Neuronal stem cell (in vitro differentiated cells): ENCODE data around the gene PDGFD.

Experiments used
- DNase-seq: peaks from one replicate; pipeline ENCODE4 v3.0.0-alpha.2; 2013; ENCODE audit warnings: low spot score
- H2AFZ ChIP-seq: one replicate; pipeline ENCODE4 v1.6.1; 2013; ENCODE audit warnings: mild to moderate bottlenecking, low read length, inconsistent platforms
- H2AK5ac ChIP-seq: 2 replicates; pipeline ENCODE4 v1.6.1; 2013; ENCODE audit warnings: low read depth, mild to moderate bottlenecking, inconsistent platforms, low read length, moderate library complexity, mixed read lengths
- H2BK120ac ChIP-seq: 2 replicates; pipeline ENCODE4 v1.6.1; 2013; ENCODE audit warnings: low read depth, mild to moderate bottlenecking, inconsistent platforms, low read length, moderate library complexity, mixed read lengths
- H2BK12ac ChIP-seq: one replicate; pipeline ENCODE4 v1.6.1; 2013; ENCODE audit warnings: low read length, inconsistent platforms
- H2BK15ac ChIP-seq: 2 replicates; pipeline ENCODE4 v1.6.1; 2013; ENCODE audit warnings: mild to moderate bottlenecking, low read length, inconsistent platforms, mixed read lengths
- H2BK5ac ChIP-seq: one replicate; pipeline ENCODE4 v1.6.1; 2013; ENCODE audit warnings: inconsistent platforms, mild to moderate bottlenecking, low read length, moderate library complexity
- H3K14ac ChIP-seq: one replicate; pipeline ENCODE4 v1.6.1; 2013; ENCODE audit warnings: low read length, inconsistent platforms
- H3K18ac ChIP-seq: 2 replicates; pipeline ENCODE4 v1.6.1; 2013; ENCODE audit warnings: low read length, inconsistent platforms
- H3K23ac ChIP-seq: 2 replicates; pipeline ENCODE4 v1.6.1; 2013; ENCODE audit warnings: low read depth, mild to moderate bottlenecking, mixed read lengths, low read length, inconsistent platforms; ENCODE audit not compliant: poor library complexity
- H3K27ac ChIP-seq: replicated peaks from 3 replicates; pipeline ENCODE4 v1.5.1; 2013; ENCODE audit warnings: low read length, inconsistent platforms
- H3K27me3 ChIP-seq, 3 experiments: 2 replicates each; pipeline ENCODE4 v1.6.1; 2013; ENCODE audit warnings: low read length in 3 of 3, mild to moderate bottlenecking in 2 of 3, inconsistent platforms in 1 of 3, low read depth in 1 of 3, mixed read lengths in 1 of 3, moderate library complexity in 1 of 3; ENCODE audit not compliant: control insufficient read depth in 3 of 3, insufficient read depth in 3 of 3
- H3K36me3 ChIP-seq, 2 donors: replicated peaks in 1 of 2; 2 replicates each; pipeline ENCODE4 v1.6.1; 2013; ENCODE audit warnings: low read length in 2 of 2; ENCODE audit not compliant: control insufficient read depth in 2 of 2, insufficient read depth in 2 of 2
- H3K4ac ChIP-seq: 2 replicates; pipeline ENCODE4 v1.6.1; 2013; ENCODE audit warnings: inconsistent platforms, mild to moderate bottlenecking, low read length, moderate library complexity
- H3K4me1 ChIP-seq, 2 donors: 1 replicate in 1 of 2; 2 replicates in 1 of 2; pipeline ENCODE4 v1.6.1; 2013; ENCODE audit warnings: low read length in 2 of 2, low read depth in 1 of 2; ENCODE audit not compliant: control insufficient read depth in 2 of 2, insufficient read depth in 1 of 2
- H3K4me2 ChIP-seq: one replicate; pipeline ENCODE4 v1.6.1; 2013; ENCODE audit warnings: mild to moderate bottlenecking, low read length, inconsistent platforms; ENCODE audit not compliant: insufficient read depth, poor library complexity, severe bottlenecking
- H3K4me3 ChIP-seq, 2 donors: 2 replicates each; pipeline ENCODE4 v1.5.1; 2013; ENCODE audit warnings: low read length in 2 of 2, mild to moderate bottlenecking in 2 of 2, inconsistent platforms in 1 of 2, moderate library complexity in 1 of 2
- H3K79me1 ChIP-seq: one replicate; pipeline ENCODE4 v1.6.1; 2013; ENCODE audit warnings: low read depth, mild to moderate bottlenecking, inconsistent platforms, low read length, moderate library complexity
- H3K9ac ChIP-seq: one replicate; pipeline ENCODE4 v1.6.1; 2013; ENCODE audit warnings: mild to moderate bottlenecking, low read depth, low read length, inconsistent platforms; ENCODE audit not compliant: poor library complexity
- H3K9me3 ChIP-seq, 2 donors: replicated peaks in 1 of 2; 2 replicates each; pipeline versions ENCODE3 to v1.6.1; 2013; ENCODE audit warnings: low read length in 2 of 2, mild to moderate bottlenecking in 2 of 2, inconsistent platforms in 1 of 2, low read depth in 1 of 2, mixed read lengths in 1 of 2, moderate library complexity in 1 of 2; ENCODE audit not compliant: control insufficient read depth in 2 of 2, insufficient read depth in 1 of 2
- H4K8ac ChIP-seq: one replicate; pipeline ENCODE4 v1.6.1; 2013; ENCODE audit warnings: low read depth, mild to moderate bottlenecking, inconsistent platforms, low read length, moderate library complexity
- H4K91ac ChIP-seq: one replicate; pipeline ENCODE4 v1.6.1; 2013; ENCODE audit warnings: low read length, low read depth, mild to moderate bottlenecking, inconsistent platforms; ENCODE audit not compliant: poor library complexity
- WGBS, 2 donors: extraction: QIAGEN DNeasy Blood & Tissue Kit; methylation state at CpG; one replicate each; pipeline ENCODE4 v1.1.7; 2013; ENCODE audit warnings: missing lambda C conversion rate in 2 of 2, mixed read lengths in 1 of 2; ENCODE audit not compliant: insufficient read length in 2 of 2, insufficient replicate concordance in 1 of 2; ENCODE audit errors: extremely low coverage in 2 of 2; 5-methylcytosine and 5-hydroxymethylcytosine counted together

PDGFD gene

GRCh38 chr11:104055596-104055995, 108.4 kb downstream of the PDGFD start:
- no peak overlapping the region for H2BK5ac ChIP-seq
- no peak overlapping the region for H2BK120ac ChIP-seq

GRCh38 chr11:104054911-104055529, 108.9 kb downstream of the PDGFD start:
- Histone ChIP-seq H3K4me3 (no peak overlapping the region), H2BK120ac (no peak overlapping the region), H4K91ac (no peak overlapping the region), H3K23ac (no peak overlapping the region), H2BK5ac (no peak overlapping the region), H3K9ac (no peak overlapping the region), H3K4me2 (no peak overlapping the region), H3K9me3 (no peaks in the 10 kb centered on the region), H3K14ac (no peak overlapping the region), H3K27me3 (no peaks in the 10 kb centered on the region), H3K4me1 (no peaks in the 10 kb centered on the region), H3K36me3 (no peaks in the 10 kb centered on the region), H3K18ac (no peak overlapping the region), H2BK12ac (no peak overlapping the region), H4K8ac (no peak overlapping the region), H3K79me1 (no peaks in the 10 kb centered on the region), H3K4ac (no peak overlapping the region), H3K27ac (no peak overlapping the region), H2AFZ (no peak overlapping the region), H2AK5ac (no peak overlapping the region), H2BK15ac (no peak overlapping the region)
- no CpG with 5 or more reads among the region's 4 CpGs for WGBS, 2 donors
- no peak for DNase-seq

More at GRCh38 chr11:104055596-104055995, 108.4 kb downstream of the PDGFD start:
- Histone ChIP-seq H3K18ac (no peak overlapping the region), H3K4me3 (no peak overlapping the region), H3K36me3 (no peaks in the 10 kb centered on the region), H3K23ac (no peak overlapping the region), H2BK15ac (no peak overlapping the region), H2AK5ac (no peak overlapping the region), H3K14ac (no peak overlapping the region), H4K91ac (no peak overlapping the region), H3K9ac (no peak overlapping the region), H2BK12ac (no peak overlapping the region), H3K4me1 (peaks cover 0 to 1% of the 10 kb centered on the region in 2 donors), H3K9me3 (no peaks in the 10 kb centered on the region), H4K8ac (no peak overlapping the region), H3K27me3 (no peaks in the 10 kb centered on the region), H3K27ac (no peak overlapping the region), H2AFZ (no peak overlapping the region), H3K79me1 (no peaks in the 10 kb centered on the region), H3K4ac (no peak overlapping the region), H3K4me2 (no peak overlapping the region)
- DNase-seq, result no peak
- WGBS, 2 donors, result no CpG with 5 or more reads among the region's 1 CpG

GRCh38 chr11:104053743-104054478, 110.0 kb downstream of the PDGFD start:
- Histone ChIP-seq H3K23ac (no peak overlapping the region), H2AK5ac (no peak overlapping the region), H3K27ac (no peak overlapping the region), H3K27me3 (no peaks in the 10 kb centered on the region), H3K4me3 (no peak overlapping the region), H3K4ac (no peak overlapping the region), H3K9ac (no peak overlapping the region), H2AFZ (no peak overlapping the region), H2BK12ac (no peak overlapping the region), H2BK15ac (no peak overlapping the region), H4K8ac (no peak overlapping the region), H3K18ac (no peak overlapping the region), H2BK120ac (no peak overlapping the region), H3K9me3 (no peaks in the 10 kb centered on the region), H3K36me3 (no peaks in the 10 kb centered on the region), H4K91ac (no peak overlapping the region), H3K4me2 (no peak overlapping the region), H2BK5ac (no peak overlapping the region), H3K79me1 (no peaks in the 10 kb centered on the region), H3K4me1 (no peaks in the 10 kb centered on the region), H3K14ac (no peak overlapping the region)
- DNase-seq, result no peak
- no CpG with 5 or more reads among the region's 5 CpGs for WGBS, 2 donors

- Histone ChIP-seq H3K27ac (no peak overlapping the region), H3K36me3 (no peaks in the 10 kb centered on the region), H3K9ac (no peak overlapping the region), H2BK15ac (no peak overlapping the region), H3K27me3 (no peaks in the 10 kb centered on the region), H2AFZ (no peak overlapping the region), H3K9me3 (no peaks in the 10 kb centered on the region), H4K91ac (no peak overlapping the region), H3K4me1 (no peaks in the 10 kb centered on the region), H3K4me2 (no peak overlapping the region), H2BK120ac (no peak overlapping the region), H3K4ac (no peak overlapping the region), H2AK5ac (no peak overlapping the region), H3K4me3 (no peak overlapping the region), H3K14ac (no peak overlapping the region), H3K18ac (no peak overlapping the region), H3K79me1 (no peaks in the 10 kb centered on the region), H4K8ac (no peak overlapping the region), H2BK12ac (no peak overlapping the region), H2BK5ac (no peak overlapping the region), H3K23ac (no peak overlapping the region)
- DNase-seq, result no peak
- WGBS, 2 donors, result no CpG with 5 or more reads among the region's 4 CpGs
These were observed 112.2 kb downstream of the PDGFD start for GRCh38 chr11:104051778-104052177.
